Omental fat pad (tissue), 4 donors: ENCODE results near the gene BCL2L2. TPM values are rescaled to one million over a fixed set of nuclear protein-coding genes. Genes with fewer than 3 reads are reported as not detected.
A peak's percentile ranks its signal among the peaks of the same experiment; 100 is the strongest.

ENCODE experiments used
- ATAC-seq: fragments of 150-250 bp; one replicate; pipeline ENCODE4 v1.9.1; 2016; ENCODE audit warnings: mild to moderate bottlenecking, moderate library complexity; ENCODE audit not compliant: low FRiP score
- DNase-seq: peaks from one replicate; pipeline ENCODE4 v3.0.0-alpha.2; 2019; ENCODE audit warnings: low spot score
- total RNA-seq, 4 donors: library from RNA; depleted of rRNA; stranded (reverse); fragments of >200 nt; gene quantifications; one replicate each; pipeline ENCODE4 v1.1.0, GENCODE V29; 2016
- TF ChIP-seq, protein P1 (sequence below), 3 donors: fragments of 450-650 bp; IDR thresholded peaks; one replicate each; pipeline ENCODE4 v1.5.1; 2016 to 2017; ENCODE audit warnings: antibody characterized with exemption in 3 of 3, mild to moderate bottlenecking in 3 of 3, moderate library complexity in 2 of 3

The BCL2L2 gene
- total RNA-seq, 4 donors from 2014 or later, result 37.2 to 62.7 (median 51.8) TPM

DNA sequence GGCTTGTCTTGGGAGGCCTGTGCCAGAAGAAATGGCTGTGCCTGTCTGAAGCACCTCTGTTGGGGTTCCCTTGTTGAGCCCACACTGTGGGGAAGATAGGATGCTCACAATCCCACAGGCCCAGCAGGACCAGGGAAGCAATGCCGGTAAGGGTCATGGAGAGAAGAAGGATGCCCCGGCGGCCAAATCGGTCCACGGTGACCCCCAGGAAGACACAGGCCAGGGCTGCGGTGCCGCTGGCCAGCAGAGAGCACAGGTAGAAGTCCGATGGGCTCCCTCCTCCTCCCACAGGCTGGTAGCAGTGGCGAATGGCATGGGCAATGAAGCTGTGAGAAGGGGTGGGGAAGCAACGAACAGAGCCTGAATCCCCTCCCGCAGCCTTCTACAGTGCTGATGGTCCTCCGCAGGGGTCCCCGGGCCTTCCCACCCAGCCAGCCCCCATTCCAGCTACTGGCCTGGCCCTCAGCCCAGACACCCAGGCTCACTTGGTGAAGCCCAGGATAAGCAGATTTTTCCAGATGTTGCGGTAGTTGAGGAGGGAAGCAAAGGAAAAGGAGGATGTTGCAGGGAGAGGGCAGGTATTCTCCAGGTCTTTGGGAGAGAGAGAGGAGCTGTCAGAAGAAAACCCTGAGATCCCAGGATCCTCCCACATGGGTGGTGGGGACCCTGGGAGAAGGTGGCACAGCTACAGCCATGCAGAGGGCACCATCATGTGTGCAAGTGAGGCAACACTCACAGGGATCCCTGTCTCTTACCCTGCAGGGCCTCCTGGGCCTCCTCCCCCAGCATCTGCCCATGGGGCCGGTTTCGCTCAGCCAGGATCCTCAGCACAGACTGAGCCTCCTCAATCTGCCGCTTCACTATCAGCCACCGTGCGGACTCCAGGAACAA lies 41.0 kb downstream of the BCL2L2 start:
- DNase-seq (no peak), ATAC-seq (no peak)
- TF ChIP-seq, protein P1, sequence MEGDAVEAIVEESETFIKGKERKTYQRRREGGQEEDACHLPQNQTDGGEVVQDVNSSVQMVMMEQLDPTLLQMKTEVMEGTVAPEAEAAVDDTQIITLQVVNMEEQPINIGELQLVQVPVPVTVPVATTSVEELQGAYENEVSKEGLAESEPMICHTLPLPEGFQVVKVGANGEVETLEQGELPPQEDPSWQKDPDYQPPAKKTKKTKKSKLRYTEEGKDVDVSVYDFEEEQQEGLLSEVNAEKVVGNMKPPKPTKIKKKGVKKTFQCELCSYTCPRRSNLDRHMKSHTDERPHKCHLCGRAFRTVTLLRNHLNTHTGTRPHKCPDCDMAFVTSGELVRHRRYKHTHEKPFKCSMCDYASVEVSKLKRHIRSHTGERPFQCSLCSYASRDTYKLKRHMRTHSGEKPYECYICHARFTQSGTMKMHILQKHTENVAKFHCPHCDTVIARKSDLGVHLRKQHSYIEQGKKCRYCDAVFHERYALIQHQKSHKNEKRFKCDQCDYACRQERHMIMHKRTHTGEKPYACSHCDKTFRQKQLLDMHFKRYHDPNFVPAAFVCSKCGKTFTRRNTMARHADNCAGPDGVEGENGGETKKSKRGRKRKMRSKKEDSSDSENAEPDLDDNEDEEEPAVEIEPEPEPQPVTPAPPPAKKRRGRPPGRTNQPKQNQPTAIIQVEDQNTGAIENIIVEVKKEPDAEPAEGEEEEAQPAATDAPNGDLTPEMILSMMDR (IDR thresholded peaks at IDR 0.05), result no peak

- TF ChIP-seq, protein P1 (IDR thresholded peaks at IDR 0.05), result no peak
- DNase-seq (no peak), ATAC-seq (no peak)
Measured at GRCh38 chr14:23348297-23348655, 41.6 kb downstream of the BCL2L2 start.

- no peak for DNase-seq
- no peak for ATAC-seq
- TF ChIP-seq, protein P1 (IDR thresholded peaks at IDR 0.05), result no peak
Measured at GRCh38 chr14:23349156-23349845, 42.7 kb downstream of the BCL2L2 start.

- ATAC-seq, result no peak
- TF ChIP-seq, protein P1 (IDR thresholded peaks at IDR 0.05), result no peak
- DNase-seq, result no peak
Measured at GRCh38 chr14:23351681-23352505, 45.3 kb downstream of the BCL2L2 start.

- ATAC-seq, result peak; percentile 93
Measured at GRCh38 chr14:23352506-23353432, 46.1 kb downstream of the BCL2L2 start, which contains the start of gene SLC22A17. SLC22A17 (minus strand) TSS chr14:23352887.

More at GRCh38 chr14:23352506-23353432, 46.1 kb downstream of the BCL2L2 start, which contains the start of gene SLC22A17:
- TF ChIP-seq, protein P1 (IDR thresholded peaks at IDR 0.05), result no peak
- DNase-seq, result peak; percentile 32
